Neural cell (in vitro differentiated cells): ENCODE data around the gene ANXA5. TPM values are rescaled to one million over a fixed set of nuclear protein-coding genes. Genes with fewer than 3 reads are reported as not detected.

Experiments used
- H2AFZ ChIP-seq: fragments of 200-600, 300-800 bp; sonication (generic), shearing (Covaris generic); 2 replicates; pipeline ENCODE4 v1.6.0; 2014; ENCODE audit warnings: low read depth, mild to moderate bottlenecking, antibody characterized with exemption, low read length, moderate library complexity
- H3F3A ChIP-seq: fragments of 200-600 bp; shearing (Covaris generic); 2 replicates; pipeline ENCODE4 v1.6.1; 2016; ENCODE audit warnings: mild to moderate bottlenecking, moderate library complexity, mixed read lengths, antibody characterized with exemption, low read length; ENCODE audit not compliant: insufficient read depth, poor library complexity, severe bottlenecking
- H3K27ac ChIP-seq: fragments of 200-600, 300-800 bp; sonication (generic), shearing (Covaris generic); 2 replicates; pipeline ENCODE4 v1.5.1; 2014; ENCODE audit warnings: mild to moderate bottlenecking, low read length, moderate library complexity
- H3K27me3 ChIP-seq: fragments of 300-800, 200-600 bp; sonication (generic), shearing (Covaris generic); 2 replicates; pipeline ENCODE4 v1.6.0; 2014; ENCODE audit warnings: mild to moderate bottlenecking, low read depth, low read length, moderate library complexity; ENCODE audit not compliant: insufficient read depth
- H3K36me3 ChIP-seq: fragments of 300-800, 200-600 bp; sonication (generic), shearing (Covaris generic); 2 replicates; pipeline ENCODE4 v1.5.1; 2014; ENCODE audit warnings: mild to moderate bottlenecking, antibody characterized with exemption, low read length, moderate library complexity; ENCODE audit not compliant: insufficient read depth
- H3K4me2 ChIP-seq: fragments of 300-800, 200-600 bp; sonication (generic), shearing (Covaris generic); 2 replicates; pipeline ENCODE4 v1.6.0; 2014; ENCODE audit warnings: mild to moderate bottlenecking, low read length
- H3K4me3 ChIP-seq: fragments of 300-800, 200-600 bp; sonication (generic), shearing (Covaris generic); 2 replicates; pipeline ENCODE4 v1.5.1; 2014; ENCODE audit warnings: mild to moderate bottlenecking, low read length, moderate library complexity
- H3K79me2 ChIP-seq: fragments of 200-600 bp; shearing (Covaris generic); replicated peaks from 2 replicates; pipeline ENCODE4 v1.6.0; 2014; ENCODE audit warnings: mild to moderate bottlenecking, low read length, moderate library complexity; ENCODE audit not compliant: insufficient read depth
- H3K9ac ChIP-seq: fragments of 300-800, 200-600 bp; sonication (generic), shearing (Covaris generic); 2 replicates; pipeline ENCODE4 v1.6.1; 2016; ENCODE audit warnings: mild to moderate bottlenecking, low read length, mixed read lengths
- H3K9me2 ChIP-seq: fragments of 200-600 bp; shearing (Covaris generic); 2 replicates; pipeline ENCODE4 v1.6.1; 2016; ENCODE audit warnings: mild to moderate bottlenecking, low read length, mixed read lengths; ENCODE audit not compliant: insufficient read depth
- H3K9me3 ChIP-seq: fragments of 200-600, 300-800 bp; sonication (generic), shearing (Covaris generic); 2 replicates; pipeline ENCODE4 v1.6.1; 2016; ENCODE audit warnings: mild to moderate bottlenecking, mixed run types, low read length, moderate library complexity, mixed read lengths
- H4K20me1 ChIP-seq: fragments of 200-600 bp; shearing (Covaris generic); 2 replicates; pipeline ENCODE4 v1.6.1; 2016; ENCODE audit warnings: mild to moderate bottlenecking, mixed run types; ENCODE audit not compliant: insufficient read depth
- EP300 ChIP-seq: fragments of 450-650 bp; conservative IDR thresholded peaks from 2 replicates; pipeline ENCODE4 v1.6.1; 2014; ENCODE audit warnings: antibody characterized with exemption, mild to moderate bottlenecking, moderate library complexity; ENCODE audit not compliant: poor library complexity, severe bottlenecking
- EZH2 ChIP-seq: fragments of 200-600, 300-800 bp; shearing (Covaris generic), sonication (generic); IDR thresholded peaks from 2 replicates; pipeline ENCODE4 v1.6.1; 2014; ENCODE audit warnings: antibody characterized with exemption, low read length, borderline replicate concordance, mild to moderate bottlenecking; ENCODE audit not compliant: insufficient read depth, poor library complexity, severe bottlenecking
- MXI1 ChIP-seq: fragments of 450-650 bp; conservative IDR thresholded peaks from 2 replicates; pipeline ENCODE4 v1.6.1; 2014; ENCODE audit warnings: antibody characterized with exemption, mild to moderate bottlenecking; ENCODE audit not compliant: poor library complexity, severe bottlenecking
- POLR2AphosphoS5 ChIP-seq: IDR thresholded peaks from 2 replicates; pipeline ENCODE4 v1.6.1; 2012
- RAD21 ChIP-seq: fragments of 450-650 bp; conservative IDR thresholded peaks from 2 replicates; pipeline ENCODE4 v1.6.1; 2014; ENCODE audit warnings: antibody characterized with exemption, mild to moderate bottlenecking, moderate library complexity
- SMC3 ChIP-seq: fragments of 450-650 bp; conservative IDR thresholded peaks from 2 replicates; pipeline ENCODE4 v1.6.1; 2014; ENCODE audit warnings: antibody characterized with exemption, mild to moderate bottlenecking, moderate library complexity; ENCODE audit not compliant: poor library complexity
- TAF1 ChIP-seq: IDR thresholded peaks from 2 replicates; pipeline ENCODE4 v1.6.1; 2012; ENCODE audit warnings: low read depth
- polyA plus RNA-seq: library from polyadenylated mRNA; depleted of rRNA; stranded (reverse); fragments of >200 nt; gene quantifications from 2 replicates; pipeline ENCODE4 v1.2.3, GENCODE V29; 2014
- TF ChIP-seq, protein P1 (sequence below): IDR thresholded peaks from 2 replicates; pipeline ENCODE4 v1.6.1; 2012; ENCODE audit warnings: borderline replicate concordance
- TF ChIP-seq, protein P2 (sequence below): fragments of 450-650 bp; IDR thresholded peaks from 2 replicates; pipeline ENCODE4 v1.5.1; 2014; ENCODE audit warnings: antibody characterized with exemption, mild to moderate bottlenecking, moderate library complexity; ENCODE audit not compliant: poor library complexity, severe bottlenecking

Gene ANXA5
- polyA plus RNA-seq, 1 donor from 2014 or later: 8.1 TPM

GRCh38 chr4:121674191-121674590, 22.6 kb downstream of the ANXA5 start (continued):
- TF ChIP-seq RAD21 (no peak), POLR2AphosphoS5 (no peak)

DNA sequence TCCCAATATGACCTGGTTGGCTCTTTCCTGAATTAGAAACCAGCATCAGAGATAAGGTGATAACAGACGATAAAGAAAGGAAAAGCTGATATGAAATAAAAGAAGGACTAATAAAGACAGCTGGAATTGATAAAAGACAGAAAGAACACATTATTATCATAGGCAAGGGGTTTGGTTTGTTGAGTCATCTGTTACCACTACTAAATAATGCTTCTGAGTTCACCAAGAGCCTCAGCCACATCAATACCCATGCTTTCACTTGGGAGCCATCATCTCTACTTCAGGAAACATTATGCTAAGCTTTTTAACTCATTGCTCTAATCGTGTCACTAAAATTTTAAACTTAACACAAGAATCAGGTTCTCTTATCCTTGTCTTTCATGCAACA, 27.6 kb downstream of the ANXA5 start:
- no peak overlapping the region for H3K27ac ChIP-seq
- no peaks in the 10 kb centered on the region for H3K9me2 ChIP-seq
- H4K20me1 ChIP-seq: no peaks in the 10 kb centered on the region
- H3K4me2 ChIP-seq: no peak overlapping the region
- no peak for TF ChIP-seq RAD21
- no peak for TF ChIP-seq SMC3
- TF ChIP-seq POLR2AphosphoS5: no peak
- TF ChIP-seq TAF1: no peak
- TF ChIP-seq, protein P1, sequence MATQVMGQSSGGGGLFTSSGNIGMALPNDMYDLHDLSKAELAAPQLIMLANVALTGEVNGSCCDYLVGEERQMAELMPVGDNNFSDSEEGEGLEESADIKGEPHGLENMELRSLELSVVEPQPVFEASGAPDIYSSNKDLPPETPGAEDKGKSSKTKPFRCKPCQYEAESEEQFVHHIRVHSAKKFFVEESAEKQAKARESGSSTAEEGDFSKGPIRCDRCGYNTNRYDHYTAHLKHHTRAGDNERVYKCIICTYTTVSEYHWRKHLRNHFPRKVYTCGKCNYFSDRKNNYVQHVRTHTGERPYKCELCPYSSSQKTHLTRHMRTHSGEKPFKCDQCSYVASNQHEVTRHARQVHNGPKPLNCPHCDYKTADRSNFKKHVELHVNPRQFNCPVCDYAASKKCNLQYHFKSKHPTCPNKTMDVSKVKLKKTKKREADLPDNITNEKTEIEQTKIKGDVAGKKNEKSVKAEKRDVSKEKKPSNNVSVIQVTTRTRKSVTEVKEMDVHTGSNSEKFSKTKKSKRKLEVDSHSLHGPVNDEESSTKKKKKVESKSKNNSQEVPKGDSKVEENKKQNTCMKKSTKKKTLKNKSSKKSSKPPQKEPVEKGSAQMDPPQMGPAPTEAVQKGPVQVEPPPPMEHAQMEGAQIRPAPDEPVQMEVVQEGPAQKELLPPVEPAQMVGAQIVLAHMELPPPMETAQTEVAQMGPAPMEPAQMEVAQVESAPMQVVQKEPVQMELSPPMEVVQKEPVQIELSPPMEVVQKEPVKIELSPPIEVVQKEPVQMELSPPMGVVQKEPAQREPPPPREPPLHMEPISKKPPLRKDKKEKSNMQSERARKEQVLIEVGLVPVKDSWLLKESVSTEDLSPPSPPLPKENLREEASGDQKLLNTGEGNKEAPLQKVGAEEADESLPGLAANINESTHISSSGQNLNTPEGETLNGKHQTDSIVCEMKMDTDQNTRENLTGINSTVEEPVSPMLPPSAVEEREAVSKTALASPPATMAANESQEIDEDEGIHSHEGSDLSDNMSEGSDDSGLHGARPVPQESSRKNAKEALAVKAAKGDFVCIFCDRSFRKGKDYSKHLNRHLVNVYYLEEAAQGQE: no peak
- no peak for TF ChIP-seq MXI1
- no peak for TF ChIP-seq EP300
- TF ChIP-seq, protein P2, sequence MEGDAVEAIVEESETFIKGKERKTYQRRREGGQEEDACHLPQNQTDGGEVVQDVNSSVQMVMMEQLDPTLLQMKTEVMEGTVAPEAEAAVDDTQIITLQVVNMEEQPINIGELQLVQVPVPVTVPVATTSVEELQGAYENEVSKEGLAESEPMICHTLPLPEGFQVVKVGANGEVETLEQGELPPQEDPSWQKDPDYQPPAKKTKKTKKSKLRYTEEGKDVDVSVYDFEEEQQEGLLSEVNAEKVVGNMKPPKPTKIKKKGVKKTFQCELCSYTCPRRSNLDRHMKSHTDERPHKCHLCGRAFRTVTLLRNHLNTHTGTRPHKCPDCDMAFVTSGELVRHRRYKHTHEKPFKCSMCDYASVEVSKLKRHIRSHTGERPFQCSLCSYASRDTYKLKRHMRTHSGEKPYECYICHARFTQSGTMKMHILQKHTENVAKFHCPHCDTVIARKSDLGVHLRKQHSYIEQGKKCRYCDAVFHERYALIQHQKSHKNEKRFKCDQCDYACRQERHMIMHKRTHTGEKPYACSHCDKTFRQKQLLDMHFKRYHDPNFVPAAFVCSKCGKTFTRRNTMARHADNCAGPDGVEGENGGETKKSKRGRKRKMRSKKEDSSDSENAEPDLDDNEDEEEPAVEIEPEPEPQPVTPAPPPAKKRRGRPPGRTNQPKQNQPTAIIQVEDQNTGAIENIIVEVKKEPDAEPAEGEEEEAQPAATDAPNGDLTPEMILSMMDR: no peak
- no peak for TF ChIP-seq EZH2
- no peak overlapping the region for H3K4me3 ChIP-seq
- no peaks in the 10 kb centered on the region for H3K36me3 ChIP-seq
- H3F3A ChIP-seq: no peaks in the 10 kb centered on the region
- no peaks in the 10 kb centered on the region for H3K79me2 ChIP-seq
- H3K27me3 ChIP-seq: no peaks in the 10 kb centered on the region
- H3K9ac ChIP-seq: no peak overlapping the region
- no peaks in the 10 kb centered on the region for H3K9me3 ChIP-seq
- H2AFZ ChIP-seq: no peak overlapping the region

DNA sequence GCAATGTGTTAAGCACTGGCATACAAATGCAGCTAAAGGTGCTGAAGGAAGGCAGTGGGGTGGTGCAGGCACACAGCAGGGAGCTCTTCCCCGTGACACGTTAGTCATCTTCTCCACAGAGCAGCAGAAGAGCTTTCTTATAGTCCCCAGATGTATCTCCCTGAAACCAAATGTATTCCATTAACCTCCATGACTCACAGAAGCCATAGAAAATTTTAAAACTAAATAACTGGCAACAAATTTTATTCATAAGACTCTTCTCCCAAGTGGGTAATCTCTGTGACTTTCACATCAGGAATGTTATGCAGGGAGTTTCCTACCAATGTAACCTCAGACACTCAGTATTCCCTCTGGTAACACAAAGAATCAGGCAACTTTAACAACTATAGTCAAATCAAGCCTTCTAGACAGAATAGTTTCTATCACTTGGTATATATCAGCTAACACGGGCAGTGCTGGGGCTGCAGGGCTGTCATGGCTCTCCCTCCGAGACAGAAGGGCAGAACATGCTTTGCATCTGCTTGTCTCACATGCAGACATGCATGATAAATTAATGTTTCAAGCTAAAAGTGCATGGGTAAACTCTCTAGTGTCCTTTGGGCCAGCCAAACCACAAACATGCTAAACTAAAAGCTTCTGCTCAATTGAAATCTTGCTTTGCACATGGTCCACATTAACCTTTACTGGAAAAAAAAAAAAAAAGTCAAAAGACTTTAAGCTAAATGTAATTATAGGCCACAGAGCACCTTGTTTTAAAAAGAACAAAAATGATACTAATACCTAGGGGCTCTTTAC, 28.2 kb downstream of the ANXA5 start:
- H4K20me1 ChIP-seq: no peaks in the 10 kb centered on the region
- H3K79me2 ChIP-seq: no peaks in the 10 kb centered on the region
- H3K27me3 ChIP-seq: no peaks in the 10 kb centered on the region
- H3K9me2 ChIP-seq: no peaks in the 10 kb centered on the region
- no peaks in the 10 kb centered on the region for H3F3A ChIP-seq
- H3K36me3 ChIP-seq: no peaks in the 10 kb centered on the region
- no peak for TF ChIP-seq MXI1
- TF ChIP-seq, protein P2: no peak
- no peak for TF ChIP-seq EP300
- no peak for TF ChIP-seq RAD21
- TF ChIP-seq, protein P1: no peak
- no peak for TF ChIP-seq SMC3
- H2AFZ ChIP-seq: no peak overlapping the region
- H3K9ac ChIP-seq: no peak overlapping the region
- H3K9me3 ChIP-seq: no peaks in the 10 kb centered on the region
- no peak overlapping the region for H3K4me2 ChIP-seq
- no peak overlapping the region for H3K27ac ChIP-seq
- no peak overlapping the region for H3K4me3 ChIP-seq
